WTC11 (cell line): Measurements from ENCODE around the gene NDUFAF8. TPM values are rescaled to one million over a fixed set of nuclear protein-coding genes. Genes with fewer than 3 reads are reported as not detected.

Source experiments
- ATAC-seq: fragments of 200-7000 bp; cut with Tn5 transposase; 2 replicates; pipeline ENCODE4 v1.10.0; 2021; ENCODE audit warnings: mild to moderate bottlenecking, moderate library complexity
- CTCF ChIA-PET: fragments of 300-600 bp; sonication (Branson Sonifier 250); formaldehyde crosslinking; loops from one replicate; lab custom pipeline; 2021; ENCODE audit warnings: antibody characterized with exemption; lab: Charles Lee
- POLR2A ChIA-PET: fragments of 350-600 bp; sonication (Branson Sonifier 250); formaldehyde crosslinking; loops from one replicate; lab custom pipeline; 2021; ENCODE audit warnings: antibody characterized with exemption; lab: Charles Lee
- DNase-seq: peaks from one replicate; pipeline ENCODE4 v3.0.0; 2021; ENCODE audit warnings: low spot score
- H3K27ac Mint-ChIP-seq: 2 replicates; pipeline ENCODE4 v1.8.0; 2021; ENCODE audit warnings: mixed read lengths
- H3K27me3 Mint-ChIP-seq: 2 replicates; pipeline ENCODE4 v1.8.0; 2021; ENCODE audit warnings: low read depth, mild to moderate bottlenecking, moderate library complexity, mixed read lengths
- H3K36me3 Mint-ChIP-seq: 2 replicates; pipeline ENCODE4 v1.8.0; 2021; ENCODE audit warnings: mixed read lengths
- H3K4me1 Mint-ChIP-seq: 2 replicates; pipeline ENCODE4 v1.8.0; 2022; ENCODE audit warnings: mixed read lengths
- H3K4me3 Mint-ChIP-seq: 2 replicates; pipeline ENCODE4 v1.8.0; 2021; ENCODE audit warnings: mild to moderate bottlenecking, moderate library complexity, mixed read lengths
- H3K9me3 Mint-ChIP-seq: 2 replicates; pipeline ENCODE4 v1.8.0; 2021; ENCODE audit warnings: mixed read lengths
- CREM ChIP-seq: sonication (generic); formaldehyde crosslinking; IDR thresholded peaks from 2 replicates; pipeline ENCODE4 v1.8.1; 2022; ENCODE audit warnings: mild to moderate bottlenecking, missing genetic modification reagents, moderate library complexity
- FOXP1 ChIP-seq: sonication (generic); formaldehyde crosslinking; IDR thresholded peaks from 2 replicates; pipeline ENCODE4 v1.8.0; 2022; ENCODE audit warnings: missing genetic modification reagents, mild to moderate bottlenecking, moderate library complexity, borderline replicate concordance
- JUN ChIP-seq: sonication (generic); formaldehyde crosslinking; IDR thresholded peaks from 2 replicates; pipeline ENCODE4 v1.8.0; 2023; ENCODE audit warnings: mild to moderate bottlenecking, missing genetic modification reagents
- ZBTB21 ChIP-seq: sonication (generic); formaldehyde crosslinking; IDR thresholded peaks from 2 replicates; pipeline ENCODE4 v1.8.1; 2023; ENCODE audit warnings: mild to moderate bottlenecking, missing genetic modification reagents, borderline replicate concordance
- ZNF121 ChIP-seq: sonication (generic); formaldehyde crosslinking; IDR thresholded peaks from 2 replicates; pipeline ENCODE4 v1.8.0; 2023; ENCODE audit warnings: missing genetic modification reagents
- ZNF138 ChIP-seq: sonication (generic); formaldehyde crosslinking; conservative IDR thresholded peaks from 2 replicates; pipeline ENCODE4 v1.8.1; 2022; ENCODE audit warnings: mild to moderate bottlenecking, moderate library complexity, missing genetic modification reagents
- ZNF317 ChIP-seq: sonication (generic); formaldehyde crosslinking; IDR thresholded peaks from 2 replicates; pipeline ENCODE4 v1.8.1; 2023; ENCODE audit warnings: low read depth, mild to moderate bottlenecking, moderate library complexity, missing genetic modification reagents, borderline replicate concordance
- ZNF532 ChIP-seq: fragments of 250-450 bp; sonication (Bioruptor Pico); IDR thresholded peaks from 2 replicates; pipeline ENCODE4 v1.9.0; 2021; ENCODE audit warnings: mild to moderate bottlenecking, borderline replicate concordance
- total RNA-seq: library from RNA; stranded (reverse); gene quantifications from 3 replicates; pipeline ENCODE4 v1.2.3, GENCODE V29; 2021
- TF ChIP-seq, protein P1 (sequence below): fragments of 250-450 bp; sonication (Bioruptor Pico); IDR thresholded peaks from 2 replicates; pipeline ENCODE4 v1.9.0; 2021; ENCODE audit warnings: mild to moderate bottlenecking
- TF ChIP-seq, protein P2 (sequence below): fragments of 250-450 bp; sonication (Bioruptor Pico); IDR thresholded peaks from 2 replicates; pipeline ENCODE4 v2.1.2; 2022; ENCODE audit warnings: mild to moderate bottlenecking, moderate library complexity
- TF ChIP-seq, protein P3 (sequence below): sonication (generic); formaldehyde crosslinking; IDR thresholded peaks from 2 replicates; pipeline ENCODE4 v1.8.1; 2022; ENCODE audit warnings: mild to moderate bottlenecking, moderate library complexity, missing genetic modification reagents
- TF ChIP-seq, protein P4 (sequence below): fragments of 250-450 bp; sonication (Bioruptor Pico); IDR thresholded peaks from 2 replicates; pipeline ENCODE4 v1.9.0; 2021; ENCODE audit warnings: mild to moderate bottlenecking
- TF ChIP-seq, protein P5 (sequence below): sonication (generic); formaldehyde crosslinking; IDR thresholded peaks from 2 replicates; pipeline ENCODE4 v1.8.0; 2022; ENCODE audit warnings: mild to moderate bottlenecking, missing genetic modification reagents

The NDUFAF8 gene
- total RNA-seq, 1 experiment from 2014 or later: 73.0 TPM

DNA sequence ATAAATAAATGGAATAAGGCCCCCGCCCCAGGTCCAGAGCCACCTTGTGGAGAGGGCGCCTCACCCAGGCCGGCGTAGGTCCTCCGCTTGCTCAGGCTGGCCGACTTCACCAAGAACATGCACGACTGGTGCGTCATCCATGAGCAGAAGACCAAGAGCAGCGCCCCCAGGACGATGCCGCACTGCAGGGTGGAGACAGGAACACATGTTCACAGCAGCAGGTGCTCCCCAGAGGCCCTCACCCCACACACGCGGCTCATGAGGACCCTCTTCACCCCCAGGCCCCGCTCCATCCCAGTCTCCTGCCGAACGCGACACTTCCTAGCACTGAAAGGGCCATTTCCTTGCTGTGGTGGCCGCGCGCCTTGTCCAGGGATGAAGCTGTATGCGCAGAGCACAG is 50.5 kb downstream of the NDUFAF8 start (continued):
- TF ChIP-seq, protein P1, sequence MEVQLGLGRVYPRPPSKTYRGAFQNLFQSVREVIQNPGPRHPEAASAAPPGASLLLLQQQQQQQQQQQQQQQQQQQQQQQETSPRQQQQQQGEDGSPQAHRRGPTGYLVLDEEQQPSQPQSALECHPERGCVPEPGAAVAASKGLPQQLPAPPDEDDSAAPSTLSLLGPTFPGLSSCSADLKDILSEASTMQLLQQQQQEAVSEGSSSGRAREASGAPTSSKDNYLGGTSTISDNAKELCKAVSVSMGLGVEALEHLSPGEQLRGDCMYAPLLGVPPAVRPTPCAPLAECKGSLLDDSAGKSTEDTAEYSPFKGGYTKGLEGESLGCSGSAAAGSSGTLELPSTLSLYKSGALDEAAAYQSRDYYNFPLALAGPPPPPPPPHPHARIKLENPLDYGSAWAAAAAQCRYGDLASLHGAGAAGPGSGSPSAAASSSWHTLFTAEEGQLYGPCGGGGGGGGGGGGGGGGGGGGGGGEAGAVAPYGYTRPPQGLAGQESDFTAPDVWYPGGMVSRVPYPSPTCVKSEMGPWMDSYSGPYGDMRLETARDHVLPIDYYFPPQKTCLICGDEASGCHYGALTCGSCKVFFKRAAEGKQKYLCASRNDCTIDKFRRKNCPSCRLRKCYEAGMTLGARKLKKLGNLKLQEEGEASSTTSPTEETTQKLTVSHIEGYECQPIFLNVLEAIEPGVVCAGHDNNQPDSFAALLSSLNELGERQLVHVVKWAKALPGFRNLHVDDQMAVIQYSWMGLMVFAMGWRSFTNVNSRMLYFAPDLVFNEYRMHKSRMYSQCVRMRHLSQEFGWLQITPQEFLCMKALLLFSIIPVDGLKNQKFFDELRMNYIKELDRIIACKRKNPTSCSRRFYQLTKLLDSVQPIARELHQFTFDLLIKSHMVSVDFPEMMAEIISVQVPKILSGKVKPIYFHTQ: no peak
- no peak for TF ChIP-seq ZNF138 (CRISPR knock-in tag)
- TF ChIP-seq, all 79 proteins: peak for 0

GRCh38 chr17:81290230-81290629 is 51.1 kb downstream of the NDUFAF8 start:
- peaks cover 6% of the 10 kb centered on the region for H3K4me1 Mint-ChIP-seq
- H3K9me3 Mint-ChIP-seq: no peaks in the 10 kb centered on the region
- no peak overlapping the region; the same call in 1 of the 2 replicates for H3K27ac Mint-ChIP-seq
- H3K36me3 Mint-ChIP-seq: peaks cover 7% of the 10 kb centered on the region; the same call in 1 of the 2 replicates
- DNase-seq (no peak), ATAC-seq (no peak)
- ChIA-PET POLR2A (no interaction called here), CTCF (no interaction called here)
- no peaks in the 10 kb centered on the region for H3K27me3 Mint-ChIP-seq
- no peak overlapping the region for H3K4me3 Mint-ChIP-seq
- TF ChIP-seq ZNF138 (CRISPR knock-in tag): no peak
- no peak for TF ChIP-seq ZNF121 (CRISPR knock-in tag)
- TF ChIP-seq JUN (CRISPR knock-in tag): no peak
- no peak for TF ChIP-seq ZBTB21 (CRISPR knock-in tag)
- no peak for TF ChIP-seq CREM (CRISPR knock-in tag)
- TF ChIP-seq FOXP1 (CRISPR knock-in tag): no peak
- TF ChIP-seq, protein P2, sequence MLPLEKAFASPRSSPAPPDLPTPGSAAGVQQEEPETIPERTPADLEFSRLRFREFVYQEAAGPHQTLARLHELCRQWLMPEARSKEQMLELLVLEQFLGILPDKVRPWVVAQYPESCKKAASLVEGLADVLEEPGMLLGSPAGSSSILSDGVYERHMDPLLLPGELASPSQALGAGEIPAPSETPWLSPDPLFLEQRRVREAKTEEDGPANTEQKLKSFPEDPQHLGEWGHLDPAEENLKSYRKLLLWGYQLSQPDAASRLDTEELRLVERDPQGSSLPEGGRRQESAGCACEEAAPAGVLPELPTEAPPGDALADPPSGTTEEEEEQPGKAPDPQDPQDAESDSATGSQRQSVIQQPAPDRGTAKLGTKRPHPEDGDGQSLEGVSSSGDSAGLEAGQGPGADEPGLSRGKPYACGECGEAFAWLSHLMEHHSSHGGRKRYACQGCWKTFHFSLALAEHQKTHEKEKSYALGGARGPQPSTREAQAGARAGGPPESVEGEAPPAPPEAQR: no peak
- no peak for TF ChIP-seq ZNF317 (CRISPR knock-in tag)
- TF ChIP-seq, protein P3, sequence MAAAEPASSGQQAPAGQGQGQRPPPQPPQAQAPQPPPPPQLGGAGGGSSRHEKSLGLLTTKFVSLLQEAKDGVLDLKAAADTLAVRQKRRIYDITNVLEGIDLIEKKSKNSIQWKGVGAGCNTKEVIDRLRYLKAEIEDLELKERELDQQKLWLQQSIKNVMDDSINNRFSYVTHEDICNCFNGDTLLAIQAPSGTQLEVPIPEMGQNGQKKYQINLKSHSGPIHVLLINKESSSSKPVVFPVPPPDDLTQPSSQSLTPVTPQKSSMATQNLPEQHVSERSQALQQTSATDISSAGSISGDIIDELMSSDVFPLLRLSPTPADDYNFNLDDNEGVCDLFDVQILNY (CRISPR knock-in tag): no peak
- TF ChIP-seq, protein P4, sequence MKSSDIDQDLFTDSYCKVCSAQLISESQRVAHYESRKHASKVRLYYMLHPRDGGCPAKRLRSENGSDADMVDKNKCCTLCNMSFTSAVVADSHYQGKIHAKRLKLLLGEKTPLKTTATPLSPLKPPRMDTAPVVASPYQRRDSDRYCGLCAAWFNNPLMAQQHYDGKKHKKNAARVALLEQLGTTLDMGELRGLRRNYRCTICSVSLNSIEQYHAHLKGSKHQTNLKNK: no peak
- no peak for TF ChIP-seq ZNF532 (CRISPR knock-in tag)
- TF ChIP-seq, protein P5, sequence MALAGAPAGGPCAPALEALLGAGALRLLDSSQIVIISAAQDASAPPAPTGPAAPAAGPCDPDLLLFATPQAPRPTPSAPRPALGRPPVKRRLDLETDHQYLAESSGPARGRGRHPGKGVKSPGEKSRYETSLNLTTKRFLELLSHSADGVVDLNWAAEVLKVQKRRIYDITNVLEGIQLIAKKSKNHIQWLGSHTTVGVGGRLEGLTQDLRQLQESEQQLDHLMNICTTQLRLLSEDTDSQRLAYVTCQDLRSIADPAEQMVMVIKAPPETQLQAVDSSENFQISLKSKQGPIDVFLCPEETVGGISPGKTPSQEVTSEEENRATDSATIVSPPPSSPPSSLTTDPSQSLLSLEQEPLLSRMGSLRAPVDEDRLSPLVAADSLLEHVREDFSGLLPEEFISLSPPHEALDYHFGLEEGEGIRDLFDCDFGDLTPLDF (CRISPR knock-in tag): no peak

Other genes starting within 250 kb of the NDUFAF8 start
- gene CHMP6, start 247.5 kb upstream of the NDUFAF8 start, total RNA-seq: 15.0 to 23.1 TPM (median 19.6 TPM) in 3 replicates
- 16.9 to 20.7 TPM (median 18.4 TPM) in 3 replicates for gene BAIAP2, start 204.2 kb upstream of the NDUFAF8 start, total RNA-seq
- not detected in 3 replicates for gene PVALEF, start 73.8 kb upstream of the NDUFAF8 start, total RNA-seq
- 2.9 to 4.4 TPM (median 3.0 TPM) in 3 replicates for gene AATK, start 73.1 kb upstream of the NDUFAF8 start, total RNA-seq
- gene CEP131, start 16.4 kb upstream of the NDUFAF8 start, total RNA-seq: 32.4 to 35.2 TPM (median 34.3 TPM) in 3 replicates
- gene TEPSIN, start 263 bp upstream of the NDUFAF8 start, total RNA-seq: 32.2 to 40.7 TPM (median 35.4 TPM) in 3 replicates
- 47.0 to 62.4 TPM (median 53.9 TPM) in 3 replicates for gene SLC38A10, start 56.0 kb downstream of the NDUFAF8 start, total RNA-seq
- gene BAHCC1, start 156.1 kb downstream of the NDUFAF8 start, total RNA-seq: 17.1 to 29.8 TPM (median 21.5 TPM) in 3 replicates